ENCODE data around the gene HGS.

GRCh38 chr17:81673561-81674258 is 10.1 kb upstream of the HGS start:
- no peak for TF ChIP-seq CTCF (IDR thresholded peaks at IDR 0.05)
- TF ChIP-seq POLR2AphosphoS5 (IDR thresholded peaks at IDR 0.05; ENCODE audit: low read depth, low read length): 0 out of 2 replicates have a peak, but pooled peaks have one; percentile 39

Data from Panc1 (cell line).